ENCODE data around the gene EPN2.

The EPN2 gene

DNA sequence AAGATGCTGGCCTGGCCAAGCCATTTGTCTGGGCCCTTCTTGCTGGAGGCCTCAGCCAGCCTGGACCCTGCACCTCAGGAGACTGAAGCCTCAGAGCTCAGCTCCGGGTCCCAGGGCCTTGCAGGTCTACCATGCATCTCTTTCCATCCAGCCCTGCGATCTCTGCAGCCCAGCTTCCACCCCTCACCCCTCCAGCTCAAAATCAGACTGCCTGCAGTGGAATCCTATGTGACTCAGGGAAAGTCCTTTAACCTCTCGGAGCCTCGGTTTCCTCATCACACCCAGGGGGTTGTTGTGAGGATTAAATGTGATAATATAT, 128.3 kb downstream of the EPN2 start:
- POLR2A ChIA-PET, result interaction anchor here (1.4 kb wide), 1 partner anchor 12 kb away, joined by 7 read pairs; the partner anchor contains the start of gene MAPK7
- TF ChIP-seq CTCF (IDR thresholded peaks at IDR 0.05; ENCODE audit: control extremely low read depth, extremely low read depth, low read depth, missing control alignments), result no peak
- CTCF ChIA-PET, result interaction anchor here (0.7 to 7.4 kb wide), 8 partner anchors 11 to 399 kb away, joined by 3 to 121 read pairs (median 4); partner anchors contain the start of gene MAPK7
- no peak for DNase-seq (ENCODE audit: extremely low spot score)

- no peak for TF ChIP-seq CTCF (IDR thresholded peaks at IDR 0.05; ENCODE audit: control extremely low read depth, extremely low read depth, low read depth, missing control alignments)
- DNase-seq (ENCODE audit: extremely low spot score), result no peak
- ChIA-PET POLR2A (interaction anchor here (0.8 to 1.4 kb wide), 2 partner anchors 10 to 12 kb away, joined by 3 to 7 read pairs; partner anchors contain the start of gene MAPK7), CTCF (interaction anchor here (0.8 to 7.4 kb wide), 7 partner anchors 11 to 398 kb away, joined by 3 to 121 read pairs (median 4); partner anchors contain the start of gene MAPK7)
Measured at GRCh38 chr17:19365833-19366636, 128.9 kb downstream of the EPN2 start.

DNA sequence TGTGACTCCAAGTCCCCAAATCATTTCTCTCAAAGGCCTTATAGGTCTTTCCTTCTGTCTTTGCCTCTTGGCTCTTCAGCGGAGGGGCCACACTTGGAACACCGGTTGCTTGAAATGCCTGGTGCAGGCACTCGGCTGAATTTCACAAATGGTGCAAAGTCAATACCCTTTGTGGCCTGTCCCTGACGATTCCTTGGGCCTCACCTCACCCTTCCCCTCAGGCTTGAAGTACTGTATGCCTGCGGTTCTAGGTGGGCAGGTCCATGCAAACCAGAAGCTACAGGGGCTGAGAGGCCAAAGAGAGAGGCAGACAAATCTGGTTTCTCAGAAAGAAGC, 129.4 kb downstream of the EPN2 start:
- DNase-seq (ENCODE audit: extremely low spot score), result no peak
- POLR2A ChIA-PET, result interaction anchor here (0.8 kb wide), 1 partner anchor 10 kb away, joined by 3 read pairs; no protein-coding TSS in a partner anchor
- CTCF ChIA-PET, result interaction anchor here (1.2 to 7.4 kb wide), 5 partner anchors 11 to 397 kb away, joined by 3 to 121 read pairs (median 69); partner anchors contain the start of gene MAPK7
- TF ChIP-seq CTCF (IDR thresholded peaks at IDR 0.05; ENCODE audit: control extremely low read depth, extremely low read depth, low read depth, missing control alignments), result no peak

- TF ChIP-seq CTCF (IDR thresholded peaks at IDR 0.05; ENCODE audit: control extremely low read depth, extremely low read depth, low read depth, missing control alignments), result no peak
- POLR2A ChIA-PET, result no interaction called here
- CTCF ChIA-PET, result interaction anchor here (1.1 to 1.7 kb wide), 3 partner anchors 10 to 79 kb away, joined by 4 to 5 read pairs (median 5); partner anchors contain the start of gene MAPK7
- no peak for DNase-seq (ENCODE audit: extremely low spot score)
Measured at GRCh38 chr17:19368229-19368628, 131.1 kb downstream of the EPN2 start.

DNA sequence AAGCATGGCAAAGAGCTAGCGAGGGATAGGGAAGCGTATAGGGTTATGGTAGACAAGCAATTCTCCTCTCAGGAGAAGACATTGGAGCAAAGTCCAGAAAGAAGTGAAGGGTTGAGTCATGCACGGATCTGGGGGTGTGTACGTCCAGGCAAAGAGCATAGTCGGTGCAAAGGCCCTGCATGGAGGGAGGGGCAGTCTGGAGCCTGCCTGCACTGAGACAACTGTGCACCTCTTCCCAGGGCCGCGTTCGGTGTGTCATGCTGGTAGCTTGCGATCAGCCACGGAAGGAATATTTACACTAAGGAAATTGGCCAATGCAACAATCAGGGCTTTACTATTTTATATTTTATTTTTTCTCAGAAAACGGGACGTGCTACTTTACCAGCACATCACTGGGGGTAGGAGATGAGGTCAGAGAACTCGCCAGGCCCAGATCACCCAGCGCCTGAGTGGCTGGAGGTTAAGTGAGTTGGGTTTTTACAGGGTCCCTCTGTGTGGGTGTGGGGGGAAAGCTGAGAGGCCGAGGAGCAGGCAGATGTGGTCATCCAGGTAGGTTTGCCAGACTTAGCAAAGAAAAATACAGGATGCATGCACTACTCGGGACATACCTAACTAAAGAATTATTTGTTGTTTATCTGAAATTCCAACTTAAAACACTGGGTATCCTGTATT, 132.1 kb downstream of the EPN2 start:
- ChIA-PET POLR2A (no interaction called here), CTCF (interaction anchor here (1.1 to 1.7 kb wide), 4 partner anchors 9 to 78 kb away, joined by 4 to 5 read pairs (median 4); partner anchors contain the start of gene MAPK7)
- DNase-seq (ENCODE audit: extremely low spot score), result no peak
- no peak for TF ChIP-seq CTCF (IDR thresholded peaks at IDR 0.05; ENCODE audit: control extremely low read depth, extremely low read depth, low read depth, missing control alignments)

- no peak for TF ChIP-seq CTCF (IDR thresholded peaks at IDR 0.05; ENCODE audit: control extremely low read depth, extremely low read depth, low read depth, missing control alignments)
- CTCF ChIA-PET, result interaction anchor here (1.1 to 1.7 kb wide), 6 partner anchors 10 to 77 kb away, joined by 3 to 5 read pairs (median 4); no protein-coding TSS in a partner anchor
- POLR2A ChIA-PET, result interaction anchor here (0.6 kb wide), 1 partner anchor 123 kb away, joined by 8 read pairs; no protein-coding TSS in a partner anchor
- DNase-seq (ENCODE audit: extremely low spot score), result no peak
Measured at GRCh38 chr17:19369846-19370492, 132.8 kb downstream of the EPN2 start.

All from GM10248 (cell line).